Gastrocnemius medialis (tissue), 4 donors: ENCODE data around the gene SMIM31. TPM values are rescaled to one million over a fixed set of nuclear protein-coding genes. Genes with fewer than 3 reads are reported as not detected.

Source experiments
- ATAC-seq, 2 donors: fragments of 150-250 bp; one replicate each; pipeline ENCODE4 v1.9.1; 2016
- DNase-seq, 2 donors: peaks; one replicate each; pipeline ENCODE4 v3.0.0-alpha.2; 2019
- H3K27ac ChIP-seq, 4 donors: fragments of 200-600 bp; sonication (generic); 1 replicate in 1 of 4; 2 replicates in 3 of 4; pipeline ENCODE4 v1.5.1; 2016 to 2018; ENCODE audit warnings: mild to moderate bottlenecking in 2 of 4, moderate library complexity in 1 of 4
- H3K27me3 ChIP-seq, 3 donors: fragments of 200-600 bp; sonication (generic) in 2 of 3; 1 replicate in 1 of 3; 2 replicates in 2 of 3; pipeline versions ENCODE4 v1.5.1 to v1.6.0; 2016 to 2019; ENCODE audit warnings: mild to moderate bottlenecking in 1 of 3, moderate library complexity in 1 of 3
- H3K36me3 ChIP-seq, 2 donors: fragments of 200-600 bp; sonication (generic) in 1 of 2; one replicate each; pipeline ENCODE4 v1.5.1; 2017 to 2018
- H3K4me1 ChIP-seq, 2 donors: fragments of 200-600 bp; sonication (generic) in 1 of 2; one replicate each; pipeline ENCODE4 v1.5.1; 2016 to 2017; ENCODE audit warnings: mild to moderate bottlenecking in 2 of 2
- H3K4me3 ChIP-seq, 4 donors: fragments of 200-600 bp; sonication (generic) in 3 of 4; 1 replicate in 1 of 4; 2 replicates in 3 of 4; pipeline ENCODE4 v1.5.1; 2016 to 2019; ENCODE audit warnings: mild to moderate bottlenecking in 2 of 4
- H3K9me3 ChIP-seq, 3 donors: fragments of 200-600 bp; sonication (generic) in 2 of 3; 1 replicate in 1 of 3; 2 replicates in 2 of 3; pipeline ENCODE4 v1.5.1; 2016 to 2019
- CTCF ChIP-seq, 5 experiments: fragments of 450-650 bp in 3 of 5; fragments of 200-600 bp in 2 of 5; sonication (generic) in 2 of 5; IDR thresholded peaks in 4 of 5; conservative IDR thresholded peaks in 1 of 5; 1 replicate in 4 of 5; 2 replicates in 1 of 5; pipeline ENCODE4 v1.5.1; 2016 to 2019; ENCODE audit warnings: antibody characterized with exemption in 5 of 5, mild to moderate bottlenecking in 3 of 5, moderate library complexity in 3 of 5
- POLR2A ChIP-seq, 2 donors: fragments of 450-650 bp; IDR thresholded peaks; one replicate each; pipeline ENCODE4 v1.6.1; 2017; ENCODE audit warnings: antibody characterized with exemption in 2 of 2, mild to moderate bottlenecking in 2 of 2, moderate library complexity in 2 of 2
- in situ Hi-C, 4 donors: fragments of 200-750 bp; cut with MboI; loops; one replicate each; pipeline versions ENCODE4 v1.15.0 to v1.8.0; 2017; ENCODE audit warnings: low sequenced_read_pairs in 4 of 4
- intact Hi-C: fragments of 100-400 bp; cut with DNase I; formaldehyde crosslinking; loops from one replicate; pipeline ENCODE4 v1.15.1; 2023; ENCODE audit warnings: low total_unique reads
- total RNA-seq, 4 donors: library from RNA; depleted of rRNA; stranded (reverse); fragments of >200 nt; gene quantifications; one replicate each; pipeline versions ENCODE4 v1.1.0 to v1.2.3, GENCODE V29; 2016

Gene SMIM31
- total RNA-seq, 4 donors from 2014 or later = not detected

- intact Hi-C loops = no loop called here
- in situ Hi-C loops = no loop called here
- DNase-seq = no peak
- H3K36me3 ChIP-seq = no peaks in the 10 kb centered on the region
- H3K27me3 ChIP-seq = no peaks in the 10 kb centered on the region
- no peaks in the 10 kb centered on the region for H3K4me1 ChIP-seq
- TF ChIP-seq POLR2A (IDR thresholded peaks at IDR 0.05) (no peak), CTCF (IDR thresholded peaks at IDR 0.05 in 4 of 5, conservative IDR thresholded peaks at IDR 0.05 in 1 of 5) (no peak)
- no peaks in the 10 kb centered on the region for H3K9me3 ChIP-seq
- H3K27ac ChIP-seq = no peak overlapping the region
- no peak for ATAC-seq
- H3K4me3 ChIP-seq = no peak overlapping the region
Observed at GRCh38 chr4:164765833-164766232, 11.9 kb downstream of the SMIM31 start.

- no peaks in the 10 kb centered on the region for H3K4me1 ChIP-seq
Observed at GRCh38 chr4:164768516-164768915, 14.6 kb downstream of the SMIM31 start.

GRCh38 chr4:164770010-164770724 lies 16.2 kb downstream of the SMIM31 start:
- no peak for DNase-seq
- no peaks in the 10 kb centered on the region for H3K27me3 ChIP-seq
- intact Hi-C loops = no loop called here
- H3K27ac ChIP-seq = no peak overlapping the region
- in situ Hi-C loops = no loop called here
- H3K36me3 ChIP-seq = no peaks in the 10 kb centered on the region
- ATAC-seq = no peak
- no peaks in the 10 kb centered on the region for H3K9me3 ChIP-seq
- no peak overlapping the region for H3K4me3 ChIP-seq
- H3K4me1 ChIP-seq = no peaks in the 10 kb centered on the region
- TF ChIP-seq POLR2A (IDR thresholded peaks at IDR 0.05) (no peak), CTCF (IDR thresholded peaks at IDR 0.05 in 4 of 5, conservative IDR thresholded peaks at IDR 0.05 in 1 of 5) (no peak)

More at GRCh38 chr4:164768516-164768915, 14.6 kb downstream of the SMIM31 start:
- H3K36me3 ChIP-seq = no peaks in the 10 kb centered on the region
- intact Hi-C loops = no loop called here
- H3K4me3 ChIP-seq = no peak overlapping the region
- TF ChIP-seq CTCF (IDR thresholded peaks at IDR 0.05 in 4 of 5, conservative IDR thresholded peaks at IDR 0.05 in 1 of 5) (no peak), POLR2A (IDR thresholded peaks at IDR 0.05) (no peak)
- H3K27me3 ChIP-seq = no peaks in the 10 kb centered on the region
- in situ Hi-C loops = no loop called here
- H3K27ac ChIP-seq = no peak overlapping the region
- no peak for ATAC-seq
- DNase-seq = no peak
- no peaks in the 10 kb centered on the region for H3K9me3 ChIP-seq

GRCh38 chr4:164771088-164771487 lies 17.2 kb downstream of the SMIM31 start:
- Histone ChIP-seq H3K4me1 (no peaks in the 10 kb centered on the region), H3K27ac (no peak overlapping the region), H3K9me3 (no peaks in the 10 kb centered on the region), H3K36me3 (no peaks in the 10 kb centered on the region), H3K4me3 (no peak overlapping the region), H3K27me3 (no peaks in the 10 kb centered on the region)
- intact Hi-C loops (no loop called here), in situ Hi-C loops (no loop called here)
- no peak for TF ChIP-seq POLR2A (IDR thresholded peaks at IDR 0.05)
- TF ChIP-seq CTCF (IDR thresholded peaks at IDR 0.05 in 4 of 5, conservative IDR thresholded peaks at IDR 0.05 in 1 of 5) = no peak
- DNase-seq (no peak), ATAC-seq (no peak)

GRCh38 chr4:164772076-164772475 lies 18.1 kb downstream of the SMIM31 start:
- Histone ChIP-seq H3K4me1 (no peaks in the 10 kb centered on the region), H3K4me3 (no peak overlapping the region), H3K9me3 (no peaks in the 10 kb centered on the region), H3K27ac (no peak overlapping the region), H3K27me3 (no peaks in the 10 kb centered on the region), H3K36me3 (no peaks in the 10 kb centered on the region)
- in situ Hi-C loops = no loop called here
- DNase-seq (no peak), ATAC-seq (no peak)
- intact Hi-C loops = no loop called here
- TF ChIP-seq POLR2A (IDR thresholded peaks at IDR 0.05) = no peak
- TF ChIP-seq CTCF (IDR thresholded peaks at IDR 0.05 in 4 of 5, conservative IDR thresholded peaks at IDR 0.05 in 1 of 5) = no peak
